Lung microvascular endothelial cell (primary cell): ENCODE results near the gene SLC44A1. TPM values are rescaled to one million over a fixed set of nuclear protein-coding genes. Genes with fewer than 3 reads are reported as not detected.

ENCODE experiments used
- DNase-seq, 2 donors: peaks; one replicate each; pipeline versions ENCODE4 v3.0.0 to v3.0.0-alpha.2; 2010; ENCODE audit warnings: low read depth in 2 of 2
- total RNA-seq: library from RNA; depleted of rRNA; stranded (reverse); fragments of >200 nt; gene quantifications from 2 replicates; pipeline ENCODE4 v1.2.1, GENCODE V29; 2014

SLC44A1 gene
- total RNA-seq, 1 donor from 2014 or later: 10.1 TPM

GRCh38 chr9:105299190-105299854 lies 54.9 kb downstream of the SLC44A1 start:
- DNase-seq: peak; percentile 68 to 99

DNA sequence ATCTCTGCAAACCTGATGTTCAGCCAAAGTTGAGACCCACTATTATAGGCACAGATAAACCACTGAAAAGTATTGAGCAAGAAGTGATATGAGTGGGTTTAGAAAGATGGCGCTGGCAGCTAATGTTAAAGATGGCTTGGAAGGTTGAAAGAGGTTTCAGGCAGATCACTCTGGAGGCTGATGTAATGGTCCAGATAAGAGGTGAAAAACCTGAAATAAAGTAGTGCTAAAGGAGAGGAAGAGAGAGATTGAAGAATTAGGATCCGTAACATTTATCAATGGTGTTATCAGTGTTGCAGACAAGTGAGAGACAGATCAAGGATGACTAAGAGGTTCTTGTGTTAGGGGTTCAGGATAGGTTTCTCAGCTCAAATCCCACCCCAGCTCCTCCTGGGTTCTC lies 58.3 kb downstream of the SLC44A1 start:
- no peak for DNase-seq

- no peak for DNase-seq
Observed at GRCh38 chr9:105305856-105306255, 61.4 kb downstream of the SLC44A1 start.

GRCh38 chr9:105306351-105307140 lies 62.1 kb downstream of the SLC44A1 start:
- DNase-seq: no peak

DNA sequence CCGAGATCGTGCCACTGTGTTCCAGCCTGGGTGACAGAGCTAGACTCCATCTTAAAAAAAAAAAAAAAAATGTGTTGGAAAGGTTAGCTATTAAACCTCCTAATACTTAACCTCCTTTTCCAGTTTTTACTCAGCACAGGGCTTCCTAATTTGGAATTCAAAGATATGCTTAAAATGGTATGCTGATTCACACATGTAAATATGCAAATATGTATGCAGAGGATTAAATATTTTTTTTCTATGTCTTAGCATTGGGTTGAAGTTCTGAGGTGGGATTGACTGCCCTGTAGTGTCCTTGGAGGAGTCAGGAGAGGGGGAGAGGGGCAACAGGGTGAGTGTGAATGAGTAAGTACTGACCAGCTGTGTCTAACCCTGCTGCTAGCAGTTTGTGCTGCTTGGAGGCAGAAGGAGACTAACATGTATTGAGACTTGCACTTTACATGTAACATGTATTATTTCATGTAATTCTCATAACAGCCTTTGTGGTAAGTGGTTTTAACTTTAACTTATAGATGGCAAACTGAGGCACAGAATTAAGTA lies 63.2 kb downstream of the SLC44A1 start:
- DNase-seq: no peak

- peak; percentile 31 to 58 for DNase-seq
Observed at GRCh38 chr9:105308461-105309341, 64.2 kb downstream of the SLC44A1 start.

DNA sequence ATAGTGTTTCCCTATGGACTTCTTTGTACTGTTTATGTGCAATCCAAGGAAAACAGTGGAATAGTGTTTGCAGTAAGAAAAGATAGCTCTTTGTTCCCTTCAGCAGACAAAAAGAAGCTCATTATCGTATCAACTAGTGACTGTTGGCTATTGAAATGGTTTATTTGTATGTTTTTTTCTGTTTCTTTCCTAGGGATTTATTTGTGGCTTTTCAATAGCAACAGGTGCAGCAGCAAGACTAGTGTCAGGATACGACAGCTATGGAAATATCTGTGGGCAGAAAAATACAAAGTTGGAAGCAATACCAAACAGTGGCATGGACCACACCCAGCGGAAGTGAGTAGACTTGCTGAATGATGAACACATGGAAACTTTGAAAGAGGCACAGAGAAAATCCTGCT lies 65.1 kb downstream of the SLC44A1 start:
- peak; percentile 26 to 85 for DNase-seq

DNA sequence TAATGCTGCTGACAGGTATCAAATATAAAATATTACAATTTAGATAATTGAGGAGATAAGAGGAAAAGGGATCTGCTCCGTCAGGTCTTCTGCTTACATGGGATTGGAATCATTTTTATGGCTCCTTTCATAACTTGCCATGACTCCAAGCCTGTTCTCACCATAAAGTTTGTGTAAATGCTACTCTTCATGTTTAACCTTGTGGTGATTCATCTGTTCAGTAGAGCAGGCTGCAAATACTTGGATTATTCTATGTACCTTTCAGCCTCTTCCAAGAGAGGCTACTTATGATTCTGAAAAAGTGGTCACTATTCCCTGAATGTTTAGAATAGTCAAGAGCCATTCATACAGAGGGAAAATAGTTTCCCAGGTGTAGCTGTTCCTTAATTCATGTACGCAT lies 66.9 kb downstream of the SLC44A1 start:
- DNase-seq: no peak

DNA sequence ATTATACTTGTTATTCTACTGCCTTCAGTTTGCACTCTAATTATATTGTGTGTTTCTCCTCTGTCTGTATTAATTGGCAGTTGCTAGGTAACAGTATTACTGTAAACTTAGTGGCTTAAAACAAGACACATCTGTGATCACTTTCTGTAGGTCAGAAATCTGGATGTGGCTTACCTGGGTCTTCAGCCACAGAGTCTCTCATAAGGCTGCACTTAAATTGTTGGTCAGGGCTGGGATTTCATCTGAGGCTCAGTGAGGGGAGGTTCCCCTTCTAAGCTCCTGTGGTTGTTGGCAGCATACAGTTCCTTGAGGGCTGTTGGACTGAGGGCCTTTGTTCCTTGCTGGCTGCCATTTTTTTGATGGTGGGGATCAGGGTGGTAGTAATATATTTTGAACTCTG lies 68.8 kb downstream of the SLC44A1 start:
- no peak for DNase-seq

- no peak for DNase-seq
Observed at GRCh38 chr9:105316703-105317102, 72.3 kb downstream of the SLC44A1 start.

DNA sequence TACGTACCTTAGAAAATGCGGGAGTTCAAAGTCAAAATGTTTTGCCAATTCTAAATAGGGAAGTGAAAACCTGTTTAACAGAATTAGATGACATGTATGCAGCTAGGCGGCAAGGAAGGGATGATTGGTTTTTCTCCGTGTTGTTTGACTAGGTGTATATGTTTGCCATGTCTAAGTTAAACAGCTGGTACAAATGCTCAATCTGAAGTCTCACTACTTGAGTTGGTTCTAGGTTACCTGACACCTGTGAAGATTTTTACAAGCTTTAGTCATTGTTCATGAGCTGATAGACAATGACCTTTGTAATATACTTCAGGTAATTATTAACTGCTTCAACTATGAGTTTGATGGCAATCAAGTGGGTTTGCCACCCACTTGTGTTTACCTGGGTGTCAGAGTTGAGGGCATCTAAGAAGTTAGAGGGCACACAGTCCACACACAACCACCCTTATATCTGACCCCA lies 74.3 kb downstream of the SLC44A1 start:
- no peak for DNase-seq

DNA sequence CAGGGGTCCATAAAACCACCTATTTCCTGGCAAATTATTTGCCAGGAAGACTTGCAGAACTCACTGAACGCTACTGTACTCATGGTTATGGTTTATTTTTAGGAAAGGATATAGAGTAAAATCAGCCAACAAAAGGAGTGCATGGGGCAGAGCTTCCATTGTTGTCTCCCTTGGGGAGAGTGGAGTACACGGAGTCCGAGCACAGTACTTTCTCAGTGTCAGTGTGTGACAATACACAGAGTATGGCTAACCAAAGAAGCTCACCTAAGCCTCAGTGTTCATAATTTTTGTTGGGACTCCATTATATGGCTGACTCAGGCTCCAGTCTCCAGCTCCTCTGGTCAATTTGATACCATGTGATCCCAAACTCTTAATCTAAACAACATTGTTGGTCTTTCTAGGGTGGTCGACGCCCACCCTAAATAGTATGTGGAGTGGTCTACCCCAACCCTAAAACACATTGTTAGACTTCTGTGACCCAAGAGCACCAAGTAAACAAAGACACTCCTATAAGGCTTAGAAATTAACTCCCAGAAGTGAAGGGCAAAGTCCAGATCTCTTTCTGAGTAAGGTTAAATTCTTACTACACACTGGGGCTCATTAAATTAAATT lies 74.9 kb downstream of the SLC44A1 start:
- DNase-seq: no peak

DNA sequence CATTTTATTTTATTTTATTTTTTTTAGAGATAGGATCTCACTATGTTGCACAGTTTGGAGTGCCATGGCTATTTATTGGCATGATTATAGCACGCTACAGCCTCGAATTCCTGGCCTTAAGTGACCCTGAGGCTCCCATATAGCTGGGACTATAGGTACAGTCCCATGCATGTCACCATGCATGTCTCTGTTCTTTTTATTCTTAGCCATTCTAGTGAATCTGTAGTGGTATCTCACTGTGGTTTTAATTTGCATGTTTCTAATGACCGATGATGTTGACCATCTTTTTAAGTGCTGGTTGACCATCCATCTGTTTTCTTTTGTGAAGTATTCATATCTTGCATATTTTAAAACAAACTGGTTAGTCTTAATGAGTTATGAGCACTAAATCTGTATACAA lies 76.1 kb downstream of the SLC44A1 start:
- DNase-seq: no peak

DNA sequence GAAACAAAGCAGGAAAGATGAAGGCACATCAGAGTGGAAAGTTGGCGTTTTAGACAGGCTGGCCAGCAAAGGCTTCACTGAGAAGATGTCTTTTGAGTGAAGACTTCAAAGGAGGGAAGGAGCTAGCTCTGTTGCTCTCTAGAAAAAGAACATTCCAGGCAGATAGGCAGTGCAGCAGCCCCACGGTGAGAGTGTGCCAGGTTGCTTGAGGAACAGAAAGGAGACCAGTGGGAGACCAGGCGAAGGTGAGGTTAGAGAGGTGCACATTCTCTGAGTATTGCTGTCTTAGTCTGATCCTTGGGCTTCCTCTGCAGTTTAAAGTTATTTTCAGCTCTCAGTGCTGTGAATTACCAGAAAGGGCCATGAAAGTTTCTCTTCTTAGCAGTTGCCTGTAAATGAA lies 83.8 kb downstream of the SLC44A1 start:
- DNase-seq: no peak

DNA sequence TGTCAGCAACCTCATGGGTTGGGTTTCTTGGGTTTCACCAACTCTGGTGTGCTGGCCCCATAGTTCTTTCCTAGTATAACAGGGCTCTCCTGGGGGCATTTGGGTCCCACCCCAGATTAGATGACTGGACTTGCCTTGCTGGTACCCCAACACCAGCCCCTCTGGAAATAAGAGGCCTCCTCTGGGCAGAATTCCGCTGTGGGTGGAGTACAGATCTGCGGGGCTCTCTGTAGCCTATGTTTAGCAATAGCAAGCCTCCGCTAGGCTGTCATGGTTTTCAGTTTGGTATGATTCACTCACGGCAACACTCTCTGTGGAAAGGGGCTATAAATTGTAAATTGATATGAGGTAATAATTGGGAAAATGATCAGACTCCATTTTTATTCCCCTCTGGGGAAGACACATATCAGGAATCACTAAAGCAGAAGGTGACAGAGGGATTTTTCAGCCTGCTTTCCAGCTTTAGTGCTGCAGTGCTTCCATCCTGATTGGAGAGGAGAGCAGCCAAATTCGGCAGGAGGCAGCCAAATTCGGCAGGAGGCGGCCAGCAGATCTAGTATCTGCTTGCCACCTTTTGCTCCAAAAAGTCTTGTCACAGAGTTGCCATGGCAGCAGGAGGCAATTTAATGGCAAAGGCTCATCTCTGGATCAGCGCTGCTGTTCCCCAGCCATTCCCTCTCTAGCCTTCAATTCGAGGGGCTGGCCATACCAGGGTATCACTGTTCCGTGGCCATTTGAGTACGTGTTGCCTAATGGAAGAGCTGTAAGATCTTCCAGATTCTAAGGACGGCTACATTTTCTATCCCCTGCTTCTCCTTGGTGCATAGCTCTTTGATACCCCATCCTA lies 84.6 kb downstream of the SLC44A1 start:
- no peak for DNase-seq

GRCh38 chr9:105329719-105330062 lies 85.2 kb downstream of the SLC44A1 start:
- no peak for DNase-seq

DNA sequence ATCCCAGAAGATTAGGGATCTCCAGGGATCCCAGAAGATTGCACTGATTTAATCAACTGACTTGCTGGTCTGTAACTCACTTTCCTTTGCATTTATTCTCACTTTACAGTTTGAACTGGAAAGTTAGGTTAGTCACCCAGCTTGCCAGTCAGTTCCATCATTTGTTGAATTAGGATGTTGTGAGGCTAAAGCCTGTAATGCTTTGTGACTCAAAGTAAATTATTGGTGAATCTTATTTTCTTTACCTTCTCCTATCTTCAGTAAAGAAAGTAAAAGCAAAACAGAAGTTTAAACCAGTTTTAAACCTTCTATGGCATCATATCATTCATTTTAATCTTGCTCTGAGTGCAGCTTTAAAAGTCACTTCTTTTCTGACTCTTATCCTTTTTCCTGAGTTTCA lies 85.8 kb downstream of the SLC44A1 start:
- DNase-seq: no peak

GRCh38 chr9:105330755-105331154 lies 86.3 kb downstream of the SLC44A1 start:
- DNase-seq: peak in 1 of 2 donors; percentile 3

DNA sequence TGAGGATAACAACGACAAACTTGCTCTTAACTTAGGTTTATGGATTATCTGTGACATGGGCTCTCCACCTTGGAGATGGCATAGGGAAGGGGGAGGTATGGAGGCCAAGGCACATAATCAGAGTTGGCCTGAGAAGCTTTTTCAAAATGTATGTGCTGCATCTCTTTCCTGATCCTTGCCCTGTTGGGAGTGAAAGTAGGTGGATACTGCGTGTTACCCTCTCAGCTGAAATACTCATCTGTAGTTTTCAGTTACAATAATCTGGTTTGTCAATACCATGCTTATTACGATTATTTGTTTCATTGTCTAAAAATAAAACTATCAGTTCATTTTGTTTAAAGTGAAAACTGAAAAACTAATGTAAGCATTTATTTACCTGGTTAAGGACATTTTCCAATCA lies 86.7 kb downstream of the SLC44A1 start:
- DNase-seq: no peak

- DNase-seq: no peak
Observed at GRCh38 chr9:105331755-105332154, 87.3 kb downstream of the SLC44A1 start.
